Activated CD4-positive, alpha-beta memory T cell treated with anti-CD3 and anti-CD28 coated beads for 36 hours (primary cell): ENCODE results near the gene EHBP1. TPM values are rescaled to one million over a fixed set of nuclear protein-coding genes. Genes with fewer than 3 reads are reported as not detected.

Experiments
- CTCF ChIA-PET: fragments of 350-600 bp; sonication (Branson Sonifier 250); formaldehyde crosslinking; loops from one replicate; lab custom pipeline; 2021; ENCODE audit warnings: antibody characterized with exemption, inconsistent platforms; lab: Charles Lee
- POLR2A ChIA-PET: fragments of 350-600 bp; sonication (Branson Sonifier 250); formaldehyde crosslinking; loops from one replicate; lab custom pipeline; 2021; ENCODE audit warnings: antibody characterized with exemption; lab: Charles Lee
- DNase-seq: peaks from one replicate; pipeline ENCODE4 v3.0.0-alpha.2; 2020
- H3K27ac Mint-ChIP-seq: one replicate; pipeline ENCODE4 v1.8.0; 2021; ENCODE audit warnings: mixed read lengths
- H3K27me3 Mint-ChIP-seq: one replicate; pipeline ENCODE4 v1.8.0; 2021; ENCODE audit warnings: mixed read lengths
- H3K36me3 Mint-ChIP-seq: one replicate; pipeline ENCODE4 v1.8.0; 2021; ENCODE audit warnings: mixed read lengths
- H3K4me1 Mint-ChIP-seq: one replicate; pipeline ENCODE4 v1.8.0; 2021; ENCODE audit warnings: low read depth, mixed read lengths
- H3K4me3 Mint-ChIP-seq: one replicate; pipeline ENCODE4 v1.8.0; 2021; ENCODE audit warnings: mild to moderate bottlenecking, mixed read lengths
- H3K9me3 Mint-ChIP-seq: one replicate; pipeline ENCODE4 v1.8.0; 2021; ENCODE audit warnings: mixed read lengths
- intact Hi-C: fragments of 100-400 bp; cut with micrococcal nuclease; formaldehyde crosslinking; loops from one replicate; pipeline ENCODE4 v1.15.1; 2023
- total RNA-seq, 2 experiments: library from RNA; stranded (reverse); gene quantifications; one replicate each; pipeline ENCODE4 v1.2.3, GENCODE V29; 2021

Gene EHBP1
- total RNA-seq, 2 experiments from 2014 or later: 23.5 to 23.6 TPM

DNA sequence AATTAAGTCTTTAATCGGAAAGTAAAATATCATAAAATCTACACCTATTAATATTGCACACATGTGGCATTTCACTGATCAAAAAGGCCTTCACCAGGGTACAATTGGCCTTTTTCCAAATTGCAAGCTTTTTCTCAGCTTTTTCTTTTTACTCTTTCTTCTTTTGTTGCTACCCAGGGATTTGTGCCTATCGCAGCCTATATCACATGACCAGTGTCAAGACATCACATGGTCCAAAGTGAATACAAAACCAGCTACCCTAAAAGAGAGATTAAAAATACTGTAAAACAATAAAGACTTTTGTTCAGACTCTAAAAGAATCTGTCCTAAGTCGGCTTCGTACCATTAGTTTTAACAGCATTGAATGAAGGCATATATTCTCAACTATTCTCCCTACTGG, 330.1 kb downstream of the EHBP1 start:
- Mint-ChIP-seq H3K27ac (no peak overlapping the region), H3K4me1 (no peaks in the 10 kb centered on the region), H3K9me3 (no peaks in the 10 kb centered on the region), H3K4me3 (no peak overlapping the region), H3K27me3 (no peaks in the 10 kb centered on the region), H3K36me3 (peaks cover 4% of the 10 kb centered on the region)
- intact Hi-C loops: no loop called here
- ChIA-PET CTCF (interaction anchor here (1.3 kb wide), 1 partner anchor 579 kb away, joined by 3 read pairs; no protein-coding TSS in a partner anchor), POLR2A (no interaction called here)
- no peak for DNase-seq

DNA sequence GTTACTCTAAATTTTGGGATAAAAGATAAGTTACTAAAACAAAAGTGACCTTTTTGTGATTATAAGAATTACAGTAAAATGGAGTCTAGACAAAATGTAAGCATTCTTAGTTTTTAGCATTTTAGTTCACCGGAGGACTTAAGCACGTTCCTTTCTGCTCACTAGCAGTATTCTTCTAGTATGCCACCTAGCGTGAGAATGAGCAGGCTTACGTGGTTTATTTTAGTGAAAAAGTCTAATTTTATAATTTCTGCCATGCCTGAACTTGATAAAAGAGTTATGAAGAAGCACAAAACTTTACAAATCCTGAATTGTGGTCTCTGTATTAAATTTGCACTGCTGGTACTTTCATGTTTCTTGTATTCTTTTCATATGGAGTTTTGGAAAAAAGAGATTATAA, 332.5 kb downstream of the EHBP1 start:
- Mint-ChIP-seq H3K4me1 (no peaks in the 10 kb centered on the region), H3K4me3 (no peak overlapping the region), H3K27me3 (no peaks in the 10 kb centered on the region), H3K9me3 (no peaks in the 10 kb centered on the region), H3K27ac (no peak overlapping the region), H3K36me3 (peaks cover 4% of the 10 kb centered on the region)
- POLR2A ChIA-PET: no interaction called here
- DNase-seq: no peak
- intact Hi-C loops: no loop called here
- CTCF ChIA-PET: no interaction called here

DNA sequence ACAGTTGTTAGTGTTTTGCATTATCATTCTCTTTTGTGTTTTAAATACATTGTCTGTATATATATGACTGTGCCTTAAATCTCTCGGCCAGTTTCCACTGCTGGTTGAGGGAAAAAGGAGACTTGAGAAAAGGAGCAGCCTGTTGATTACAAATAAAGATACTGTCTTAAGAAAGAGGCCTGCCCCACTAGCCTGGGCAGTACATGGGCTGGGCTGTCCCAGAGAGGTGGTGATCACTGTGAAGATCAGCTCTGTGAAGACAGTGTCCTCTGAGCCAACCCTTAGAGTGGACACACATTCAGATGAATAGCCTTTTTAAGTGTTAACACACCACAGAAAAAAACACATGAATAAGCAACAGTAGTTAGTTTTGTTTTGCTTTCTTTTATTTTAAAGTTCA, 335.1 kb downstream of the EHBP1 start:
- no peak overlapping the region for H3K27ac Mint-ChIP-seq
- intact Hi-C loops: no loop called here

DNA sequence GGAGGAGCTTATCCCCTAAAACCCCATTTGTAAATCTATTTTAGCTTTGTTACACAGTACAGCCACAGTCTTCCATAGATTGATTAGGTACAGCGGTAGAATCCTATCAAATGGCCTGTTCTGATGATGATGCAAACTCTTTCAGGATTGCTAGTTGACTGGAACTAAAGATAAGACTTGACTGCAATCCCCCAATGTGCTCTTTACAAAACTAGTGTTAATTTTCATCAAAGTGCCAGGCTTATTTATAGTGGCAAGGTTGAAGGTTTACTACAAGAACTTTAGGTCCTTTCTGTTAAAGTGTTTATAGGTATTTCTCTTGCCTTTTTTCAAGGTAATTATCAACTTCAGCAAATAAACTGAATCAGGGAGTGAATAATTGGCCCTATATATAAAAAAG, 336.1 kb downstream of the EHBP1 start:
- H3K36me3 Mint-ChIP-seq: peaks cover 22% of the 10 kb centered on the region
- POLR2A ChIA-PET: no interaction called here
- H3K9me3 Mint-ChIP-seq: no peaks in the 10 kb centered on the region
- intact Hi-C loops: no loop called here
- no peak overlapping the region for H3K4me3 Mint-ChIP-seq
- H3K27me3 Mint-ChIP-seq: peaks cover 24% of the 10 kb centered on the region
- no peak overlapping the region for H3K27ac Mint-ChIP-seq
- H3K4me1 Mint-ChIP-seq: peaks cover 2% of the 10 kb centered on the region
- CTCF ChIA-PET: interaction anchor here (0.6 to 0.7 kb wide), 2 partner anchors 147 to 268 kb away, joined by 4 read pairs; no protein-coding TSS in a partner anchor
- no peak for DNase-seq

More for the DNA sequence above, 335.1 kb downstream of the EHBP1 start:
- Mint-ChIP-seq H3K27me3 (peaks cover 15% of the 10 kb centered on the region), H3K4me3 (no peak overlapping the region), H3K4me1 (no peaks in the 10 kb centered on the region), H3K9me3 (no peaks in the 10 kb centered on the region), H3K36me3 (peaks cover 16% of the 10 kb centered on the region)
- CTCF ChIA-PET: no interaction called here
- POLR2A ChIA-PET: no interaction called here
- DNase-seq: no peak

DNA sequence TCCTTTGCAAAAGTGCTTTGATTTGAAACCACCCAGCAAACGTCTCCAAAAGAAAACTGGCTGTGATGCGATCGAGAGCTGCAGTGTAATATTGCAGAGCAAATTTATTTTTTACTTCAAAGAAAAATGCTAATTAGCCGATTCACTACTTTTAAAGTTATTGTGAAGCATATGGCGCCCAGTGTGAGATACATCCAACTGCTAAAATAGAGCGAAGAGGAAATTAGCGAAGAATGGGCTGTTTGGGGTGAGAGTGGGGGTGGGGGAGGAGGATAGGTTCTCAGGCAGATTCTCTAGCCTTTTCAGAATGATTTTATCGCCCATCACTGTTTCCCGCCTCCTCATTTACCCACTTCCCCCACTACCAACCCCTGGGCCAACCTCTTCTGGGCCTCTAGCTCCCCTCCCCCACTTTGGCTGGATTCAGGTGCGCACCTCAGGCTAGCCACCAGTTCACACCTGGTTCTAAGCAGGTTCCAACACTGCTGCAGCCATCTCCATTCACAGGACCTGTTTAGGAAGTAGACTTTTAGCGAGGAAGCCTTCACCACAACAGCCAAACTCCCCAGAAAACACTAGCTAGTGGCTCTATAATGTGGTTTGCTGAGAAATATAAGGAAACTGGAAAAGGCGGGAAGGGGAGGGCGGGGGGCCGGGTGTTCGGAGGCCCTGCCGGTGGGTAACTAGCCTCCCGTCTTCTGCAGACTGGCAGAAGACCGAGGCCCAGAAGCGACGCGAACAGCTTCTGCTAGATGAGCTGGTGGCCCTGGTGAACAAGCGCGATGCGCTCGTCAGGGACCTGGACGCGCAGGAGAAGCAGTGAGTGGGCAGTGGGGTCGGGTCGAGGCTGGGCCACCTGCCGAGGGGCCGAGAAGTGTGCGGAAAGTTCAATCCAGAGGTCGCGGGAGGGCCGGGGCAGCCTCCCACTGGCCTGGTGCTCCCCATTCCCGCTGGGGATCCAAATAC, 339.1 kb downstream of the EHBP1 start:
- POLR2A ChIA-PET: no interaction called here
- intact Hi-C loops: loop anchor here (5.0 kb wide), 1 partner anchor 257 kb away; no protein-coding TSS in a partner anchor
- Mint-ChIP-seq H3K36me3 (peaks cover 19% of the 10 kb centered on the region), H3K27ac (no peak overlapping the region), H3K4me1 (peaks cover 29% of the 10 kb centered on the region), H3K27me3 (peaks cover 50% of the 10 kb centered on the region), H3K9me3 (no peaks in the 10 kb centered on the region), H3K4me3 (no peak overlapping the region)
- DNase-seq: no peak
- CTCF ChIA-PET: no interaction called here

DNA sequence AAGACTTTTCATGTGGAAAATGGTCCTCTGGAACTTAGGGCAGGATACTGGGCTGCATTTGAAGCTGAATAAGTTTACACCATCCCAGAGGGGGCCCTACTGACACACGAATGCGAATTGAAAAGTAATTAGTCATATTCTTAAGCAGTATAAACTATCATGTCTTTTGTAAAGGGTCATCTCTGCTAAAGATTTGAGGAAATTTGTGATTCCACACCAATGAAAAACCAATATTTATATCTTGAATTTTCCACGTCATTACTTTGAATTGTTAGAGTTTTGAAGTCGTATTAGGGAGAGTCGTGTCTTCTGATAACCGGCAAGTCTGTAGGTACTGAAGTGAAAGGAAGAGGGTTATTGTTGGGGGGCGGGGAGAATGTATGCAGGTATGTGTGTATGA, 341.0 kb downstream of the EHBP1 start:
- intact Hi-C loops: loop anchor here (5.0 kb wide), 1 partner anchor 259 kb away; no protein-coding TSS in a partner anchor
- H3K36me3 Mint-ChIP-seq: peaks cover 19% of the 10 kb centered on the region
- peaks cover 37% of the 10 kb centered on the region for H3K4me1 Mint-ChIP-seq
- H3K4me3 Mint-ChIP-seq: no peak overlapping the region
- DNase-seq: no peak
- H3K9me3 Mint-ChIP-seq: no peaks in the 10 kb centered on the region
- H3K27me3 Mint-ChIP-seq: peaks cover 59% of the 10 kb centered on the region
- POLR2A ChIA-PET: interaction anchor here (0.8 kb wide), 1 partner anchor 11 kb away, joined by 3 read pairs; no protein-coding TSS in a partner anchor
- H3K27ac Mint-ChIP-seq: no peak overlapping the region
- CTCF ChIA-PET: interaction anchor here (0.7 kb wide), 1 partner anchor 260 kb away, joined by 3 read pairs; no protein-coding TSS in a partner anchor

DNA sequence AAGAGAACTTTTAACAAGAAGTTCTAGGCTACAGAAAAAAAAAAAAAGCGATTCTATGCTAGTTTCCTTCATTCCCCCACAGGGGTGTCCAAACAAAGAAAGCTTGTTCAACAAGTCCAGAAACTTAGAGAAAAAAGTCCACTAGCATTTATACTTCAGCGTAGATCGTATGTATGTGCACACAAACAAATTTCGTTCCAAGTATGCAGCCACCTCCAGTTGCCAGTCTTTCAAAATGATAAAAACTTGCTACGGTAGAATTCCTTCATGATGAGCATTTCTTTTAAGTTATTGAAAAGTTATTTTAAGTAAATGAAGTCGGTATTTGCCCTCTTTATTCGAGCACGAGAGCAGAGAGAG, 341.4 kb downstream of the EHBP1 start:
- no peak overlapping the region for H3K27ac Mint-ChIP-seq
- ChIA-PET POLR2A (interaction anchor here (0.8 kb wide), 1 partner anchor 10 kb away, joined by 3 read pairs; no protein-coding TSS in a partner anchor), CTCF (interaction anchor here (0.7 kb wide), 1 partner anchor 260 kb away, joined by 3 read pairs; no protein-coding TSS in a partner anchor)
- peaks cover 37% of the 10 kb centered on the region for H3K4me1 Mint-ChIP-seq
- intact Hi-C loops: loop anchor here (5.0 kb wide), 1 partner anchor 260 kb away; no protein-coding TSS in a partner anchor
- H3K4me3 Mint-ChIP-seq: no peak overlapping the region
- H3K36me3 Mint-ChIP-seq: peaks cover 19% of the 10 kb centered on the region
- peaks cover 61% of the 10 kb centered on the region for H3K27me3 Mint-ChIP-seq
- no peak for DNase-seq
- no peaks in the 10 kb centered on the region for H3K9me3 Mint-ChIP-seq

DNA sequence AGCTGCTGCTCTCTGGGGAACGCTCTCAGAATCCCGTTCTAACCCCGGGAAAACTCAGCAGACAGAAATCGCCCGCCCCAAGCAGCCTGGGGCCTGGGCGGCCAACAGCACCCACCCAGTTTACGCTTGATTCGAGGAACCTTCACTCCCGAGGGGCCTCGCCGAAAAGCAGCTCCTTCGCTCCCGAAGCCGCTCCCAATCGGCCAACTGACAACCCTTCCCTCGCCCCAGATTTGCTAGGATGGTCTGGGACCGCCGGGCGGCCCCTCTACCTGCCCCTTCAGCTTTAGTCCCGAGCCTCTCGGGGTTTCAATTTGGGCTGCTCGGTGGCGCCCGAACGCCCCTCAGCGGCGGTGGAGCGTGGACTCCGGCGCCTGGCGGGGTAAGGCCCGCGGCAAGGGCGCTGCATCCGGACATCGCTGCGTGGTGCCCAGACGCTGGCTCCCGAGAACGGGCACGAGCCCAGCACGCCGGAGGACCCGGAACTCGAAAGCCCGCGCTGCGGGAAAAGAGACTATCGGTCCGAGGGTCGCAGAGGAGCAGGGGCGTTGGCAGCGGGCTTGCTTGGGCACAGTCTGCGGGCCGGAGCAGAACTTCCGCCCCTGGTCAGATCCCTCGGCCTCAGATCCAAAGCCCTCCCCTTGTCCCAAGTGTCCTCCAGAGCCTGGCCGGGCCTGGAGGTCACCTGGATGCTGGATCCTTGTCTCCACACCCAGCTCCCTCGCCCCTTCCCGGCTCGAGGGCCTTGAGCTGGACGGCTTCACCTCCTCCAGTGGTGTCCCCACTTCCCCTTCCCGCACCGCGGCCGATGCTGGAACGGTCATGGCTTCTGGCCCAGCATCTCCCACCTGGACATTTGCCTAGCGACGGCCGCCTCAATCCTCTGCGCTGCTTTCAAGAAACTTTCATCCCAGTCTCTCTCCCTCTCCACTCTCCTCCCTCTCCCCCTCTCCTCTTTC, 342.1 kb downstream of the EHBP1 start:
- POLR2A ChIA-PET: interaction anchor here (0.8 kb wide), 1 partner anchor 10 kb away, joined by 3 read pairs; no protein-coding TSS in a partner anchor
- H3K36me3 Mint-ChIP-seq: peaks cover 19% of the 10 kb centered on the region
- intact Hi-C loops: loop anchor here (1.0 to 5.0 kb wide), 2 partner anchors 9 to 260 kb away; no protein-coding TSS in a partner anchor
- peaks cover 67% of the 10 kb centered on the region for H3K27me3 Mint-ChIP-seq
- peak overlapping the region; percentile 39 for H3K4me3 Mint-ChIP-seq
- DNase-seq: peak; percentile 30
- no peaks in the 10 kb centered on the region for H3K9me3 Mint-ChIP-seq
- CTCF ChIA-PET: interaction anchor here (0.7 kb wide), 1 partner anchor 261 kb away, joined by 3 read pairs; no protein-coding TSS in a partner anchor
- no peak overlapping the region for H3K27ac Mint-ChIP-seq
- peaks cover 41% of the 10 kb centered on the region for H3K4me1 Mint-ChIP-seq

DNA sequence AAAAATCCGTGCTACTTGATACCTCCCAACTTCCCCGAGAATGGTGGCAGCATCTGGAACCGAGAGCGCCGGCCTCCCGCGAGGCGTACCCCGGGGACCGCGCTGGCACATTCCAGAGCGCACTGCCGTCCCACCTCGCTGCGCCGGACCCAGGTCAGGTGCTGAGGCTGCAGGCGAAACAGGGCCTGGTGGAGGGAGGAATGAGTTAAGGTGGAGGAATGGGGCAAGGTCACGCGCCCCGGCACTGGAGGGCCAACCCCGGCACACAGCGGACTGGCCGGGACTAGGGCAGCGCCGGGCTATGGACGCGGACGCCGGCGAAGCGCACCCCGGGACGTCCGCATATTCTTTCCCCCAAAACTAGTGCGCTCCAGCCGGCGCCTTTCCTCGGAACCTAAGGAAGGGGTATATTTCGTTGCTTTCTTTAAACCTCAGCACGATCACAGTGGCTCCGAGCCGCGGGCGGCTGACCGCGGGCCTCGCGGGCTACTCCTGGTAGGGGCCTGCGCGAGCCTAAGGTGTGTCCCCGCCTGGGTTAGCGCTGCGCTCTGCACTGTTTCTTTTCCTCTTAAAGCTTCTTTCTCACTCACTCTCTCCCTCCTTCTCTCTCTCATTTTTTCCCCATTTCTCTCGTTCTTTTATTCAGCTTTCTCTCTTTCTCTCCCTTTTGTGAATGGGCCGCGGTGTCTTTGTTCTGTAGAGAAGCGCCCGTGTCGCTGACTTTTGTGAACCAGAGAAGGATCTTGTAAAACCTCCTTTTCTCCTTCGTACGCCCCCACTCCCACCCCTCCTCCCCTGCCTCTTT, 343.1 kb downstream of the EHBP1 start:
- Mint-ChIP-seq H3K4me3 (no peak overlapping the region), H3K36me3 (peaks cover 17% of the 10 kb centered on the region), H3K4me1 (peaks cover 47% of the 10 kb centered on the region), H3K27me3 (peaks cover 75% of the 10 kb centered on the region), H3K9me3 (no peaks in the 10 kb centered on the region), H3K27ac (no peak overlapping the region)
- intact Hi-C loops: loop anchor here (1.0 to 5.0 kb wide), 2 partner anchors 8 to 261 kb away; no protein-coding TSS in a partner anchor
- POLR2A ChIA-PET: no interaction called here
- DNase-seq: peak; percentile 12
- CTCF ChIA-PET: no interaction called here

DNA sequence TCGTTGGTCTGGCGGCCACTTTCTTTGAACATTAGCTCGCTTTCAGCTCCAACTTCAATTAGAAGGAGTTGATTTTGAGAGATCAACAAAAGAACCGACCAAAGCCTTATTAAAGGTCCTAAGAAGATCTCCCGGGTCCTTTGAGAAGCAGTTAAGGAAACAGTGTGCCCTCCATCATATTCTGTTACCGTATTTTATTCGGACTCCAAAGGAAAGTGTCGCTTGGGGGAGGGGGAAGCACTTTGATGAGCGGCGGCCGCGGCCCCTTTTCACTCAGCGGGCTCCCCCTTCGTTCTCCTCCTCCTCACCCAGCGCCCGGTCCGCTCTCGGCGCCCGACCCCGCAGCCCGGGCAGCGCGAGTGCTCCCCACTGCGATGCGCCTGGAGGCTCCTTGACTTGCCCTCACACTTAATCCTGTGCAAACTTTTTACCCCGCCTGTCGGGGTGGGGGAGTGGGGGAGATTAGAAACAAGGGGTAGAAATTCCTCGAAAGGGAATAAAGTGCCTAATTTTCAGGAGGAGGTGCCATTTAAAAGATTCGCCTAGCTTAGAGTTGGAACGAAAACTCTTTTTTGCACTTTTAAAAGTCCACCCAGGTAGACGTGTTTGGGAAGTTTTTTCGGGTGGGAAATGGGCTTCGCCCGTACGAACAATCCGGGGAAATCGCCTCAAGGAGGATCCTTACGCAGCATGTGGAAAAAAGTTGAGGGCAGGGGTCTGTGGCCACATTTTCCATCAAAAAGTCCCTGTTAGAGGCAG, 343.9 kb downstream of the EHBP1 start:
- intact Hi-C loops: loop anchor here (5.0 kb wide), 1 partner anchor 262 kb away; no protein-coding TSS in a partner anchor
- ChIA-PET CTCF (interaction anchor here (0.6 kb wide), 1 partner anchor 19 kb away, joined by 4 read pairs; no protein-coding TSS in a partner anchor), POLR2A (no interaction called here)
- Mint-ChIP-seq H3K4me3 (peak overlapping the region; percentile 77), H3K27me3 (peaks cover 79% of the 10 kb centered on the region), H3K27ac (peak overlapping the region; percentile 62), H3K36me3 (peaks cover 14% of the 10 kb centered on the region), H3K9me3 (no peaks in the 10 kb centered on the region), H3K4me1 (peaks cover 55% of the 10 kb centered on the region)
- no peak for DNase-seq
